Liver (tissue), 9 donors: ENCODE results near the gene BCAR3. TPM values are rescaled to one million over a fixed set of nuclear protein-coding genes. Genes with fewer than 3 reads are reported as not detected.

Experiments used
- DNase-seq: peaks from one replicate; pipeline ENCODE4 v3.0.0-alpha.2; 2017; ENCODE audit warnings: low spot score
- H3K27ac ChIP-seq, 2 donors: one replicate each; pipeline ENCODE4 v1.7.0; 2013; ENCODE audit warnings: inconsistent platforms in 2 of 2, low read length in 2 of 2, control low read depth in 1 of 2, low read depth in 1 of 2, mild to moderate bottlenecking in 1 of 2
- H3K27me3 ChIP-seq, 4 donors: one replicate each; pipeline versions ENCODE4 v1.6.1 to v1.7.0; 2013; ENCODE audit warnings: low read length in 3 of 4, inconsistent platforms in 1 of 4, mild to moderate bottlenecking in 1 of 4, moderate library complexity in 1 of 4; ENCODE audit not compliant: control insufficient read depth in 4 of 4, insufficient read depth in 4 of 4
- H3K36me3 ChIP-seq, 4 donors: one replicate each; pipeline versions ENCODE4 v1.6.1 to v1.7.0; 2013; ENCODE audit warnings: low read length in 3 of 4, mild to moderate bottlenecking in 3 of 4, low read depth in 1 of 4, moderate library complexity in 1 of 4; ENCODE audit not compliant: control insufficient read depth in 4 of 4, insufficient read depth in 3 of 4
- H3K4me1 ChIP-seq, 4 donors: one replicate each; pipeline versions ENCODE4 v1.6.1 to v1.7.0; 2013; ENCODE audit warnings: low read length in 3 of 4, mild to moderate bottlenecking in 3 of 4, moderate library complexity in 1 of 4; ENCODE audit not compliant: control insufficient read depth in 4 of 4, insufficient read depth in 4 of 4
- H3K4me3 ChIP-seq, 3 donors: one replicate each; pipeline versions ENCODE4 v1.6.1 to v1.7.0; 2013; ENCODE audit warnings: low read length in 3 of 3, control low read depth in 1 of 3, low read depth in 1 of 3, mild to moderate bottlenecking in 1 of 3
- H3K9ac ChIP-seq, 2 donors: one replicate each; pipeline ENCODE4 v1.7.0; 2013; ENCODE audit warnings: low read length in 2 of 2, mild to moderate bottlenecking in 2 of 2, moderate library complexity in 2 of 2, control low read depth in 1 of 2, low read depth in 1 of 2
- H3K9me3 ChIP-seq, 4 donors: one replicate each; pipeline versions ENCODE4 v1.6.1 to v1.7.0; 2013; ENCODE audit warnings: low read length in 3 of 4; ENCODE audit not compliant: control insufficient read depth in 4 of 4
- CTCF ChIP-seq: fragments of 150-350 bp; IDR thresholded peaks from 2 replicates; pipeline ENCODE4 v1.5.1; 2017; ENCODE audit warnings: improper control_type of control experiment, low read depth, low read length; ENCODE audit not compliant: missing input control
- EGR1 ChIP-seq, 2 donors: IDR thresholded peaks; 2 replicates each; pipeline ENCODE4 v1.6.1; 2016 to 2018; ENCODE audit warnings: antibody characterized with exemption in 2 of 2, low read depth in 2 of 2
- FOXA1 ChIP-seq: IDR thresholded peaks from 2 replicates; pipeline ENCODE4 v1.6.1; 2016; ENCODE audit warnings: antibody characterized with exemption
- FOXA2 ChIP-seq: IDR thresholded peaks from 2 replicates; pipeline ENCODE4 v1.6.1; 2016; ENCODE audit warnings: antibody characterized with exemption
- HNF4A ChIP-seq, 2 donors: conservative IDR thresholded peaks; 2 replicates each; pipeline ENCODE4 v1.6.1; 2016; ENCODE audit warnings: antibody characterized with exemption in 2 of 2, mild to moderate bottlenecking in 2 of 2
- HNF4G ChIP-seq: IDR thresholded peaks from 2 replicates; pipeline ENCODE4 v1.6.1; 2016; ENCODE audit warnings: antibody characterized with exemption
- JUND ChIP-seq, 2 donors: IDR thresholded peaks; 2 replicates each; pipeline ENCODE4 v1.6.1; 2016; ENCODE audit warnings: antibody characterized with exemption in 2 of 2
- NR2F2 ChIP-seq: IDR thresholded peaks from 2 replicates; pipeline ENCODE4 v1.6.1; 2016; ENCODE audit warnings: antibody characterized with exemption
- RAD21 ChIP-seq, 2 donors: IDR thresholded peaks; 2 replicates each; pipeline ENCODE4 v1.6.1; 2016; ENCODE audit warnings: antibody characterized with exemption in 2 of 2, mild to moderate bottlenecking in 2 of 2
- RXRA ChIP-seq, 2 donors: IDR thresholded peaks; 2 replicates each; pipeline ENCODE4 v1.6.1; 2017 to 2018; ENCODE audit warnings: antibody characterized with exemption in 2 of 2, mild to moderate bottlenecking in 1 of 2
- SP1 ChIP-seq: IDR thresholded peaks from 2 replicates; pipeline ENCODE4 v1.6.1; 2018; ENCODE audit warnings: antibody characterized with exemption, mild to moderate bottlenecking
- TAF1 ChIP-seq: conservative IDR thresholded peaks from 2 replicates; pipeline ENCODE4 v1.6.1; 2016; ENCODE audit warnings: antibody characterized with exemption, mild to moderate bottlenecking
- YY1 ChIP-seq: IDR thresholded peaks from 2 replicates; pipeline ENCODE4 v1.6.1; 2016; ENCODE audit warnings: antibody characterized with exemption, mild to moderate bottlenecking
- WGBS: extraction: QIAGEN DNeasy Blood & Tissue Kit; methylation state at CpG from one replicate; pipeline ENCODE4 v1.1.7; 2013; 5-methylcytosine and 5-hydroxymethylcytosine counted together
- polyA plus RNA-seq, 2 donors: library from polyadenylated mRNA; stranded (reverse) in 1 of 2; unstranded in 1 of 2; fragments of 200-250 nt in 1 of 2; fragments of >200 nt in 1 of 2; fragmentation: Nextera tagmentation in 1 of 2; extraction: Ambion mirVana in 1 of 2; gene quantifications; one replicate each; pipeline versions ENCODE4 v1.2.1 to v1.2.3, GENCODE V29; 2013 to 2015
- total RNA-seq, 2 donors: library from RNA; depleted of rRNA; stranded (reverse); fragments of >200 nt; gene quantifications; one replicate each; pipeline ENCODE4 v1.2.3, GENCODE V29; 2014
- TF ChIP-seq, protein P1 (sequence below): IDR thresholded peaks from 2 replicates; pipeline ENCODE4 v1.6.1; 2016; ENCODE audit warnings: antibody characterized with exemption
- TF ChIP-seq, protein P2 (sequence below): IDR thresholded peaks from 2 replicates; pipeline ENCODE4 v1.6.1; 2016; ENCODE audit warnings: antibody characterized with exemption
- TF ChIP-seq, protein P3 (sequence below): IDR thresholded peaks from 2 replicates; pipeline ENCODE4 v1.6.1; 2016; ENCODE audit warnings: antibody characterized with exemption, mild to moderate bottlenecking
- TF ChIP-seq, protein P4 (sequence below): IDR thresholded peaks from 2 replicates; pipeline ENCODE4 v1.6.1; 2016; ENCODE audit warnings: antibody characterized with exemption
- donor health status: healthy.
- donor health status: healthy.
- donor health status: healthy.
- donor health status: healthy.
- donor health status: healthy.

BCAR3 gene
- total and polyA plus RNA-seq, 4 donors = 2.8 to 10.3 (median 7.7) TPM

DNA sequence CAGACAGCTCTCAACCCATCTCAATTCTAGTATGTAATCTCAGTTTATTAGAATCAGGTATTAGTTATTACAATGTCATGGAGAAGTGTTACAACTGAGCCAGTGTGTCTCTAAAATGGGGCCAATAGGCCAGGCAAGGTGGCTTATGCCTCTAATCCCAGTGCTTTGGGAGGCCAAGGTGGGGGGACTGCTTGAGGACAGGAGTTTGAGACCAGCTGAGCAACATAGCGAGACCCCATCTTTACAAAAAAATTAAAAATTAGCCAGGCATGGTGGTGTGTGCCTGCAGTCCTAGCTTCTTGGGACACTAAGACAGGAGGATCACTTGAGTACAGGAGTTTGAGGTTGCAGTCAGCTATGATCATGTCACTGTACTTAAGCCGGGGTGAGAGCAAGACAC is 104.9 kb downstream of the BCAR3 start (continued):
- no peak for TF ChIP-seq CTCF
- TF ChIP-seq, protein P1, sequence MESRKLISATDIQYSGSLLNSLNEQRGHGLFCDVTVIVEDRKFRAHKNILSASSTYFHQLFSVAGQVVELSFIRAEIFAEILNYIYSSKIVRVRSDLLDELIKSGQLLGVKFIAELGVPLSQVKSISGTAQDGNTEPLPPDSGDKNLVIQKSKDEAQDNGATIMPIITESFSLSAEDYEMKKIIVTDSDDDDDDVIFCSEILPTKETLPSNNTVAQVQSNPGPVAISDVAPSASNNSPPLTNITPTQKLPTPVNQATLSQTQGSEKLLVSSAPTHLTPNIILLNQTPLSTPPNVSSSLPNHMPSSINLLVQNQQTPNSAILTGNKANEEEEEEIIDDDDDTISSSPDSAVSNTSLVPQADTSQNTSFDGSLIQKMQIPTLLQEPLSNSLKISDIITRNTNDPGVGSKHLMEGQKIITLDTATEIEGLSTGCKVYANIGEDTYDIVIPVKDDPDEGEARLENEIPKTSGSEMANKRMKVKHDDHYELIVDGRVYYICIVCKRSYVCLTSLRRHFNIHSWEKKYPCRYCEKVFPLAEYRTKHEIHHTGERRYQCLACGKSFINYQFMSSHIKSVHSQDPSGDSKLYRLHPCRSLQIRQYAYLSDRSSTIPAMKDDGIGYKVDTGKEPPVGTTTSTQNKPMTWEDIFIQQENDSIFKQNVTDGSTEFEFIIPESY = no peak

GRCh38 chr1:93576346-93576745 is 105.3 kb downstream of the BCAR3 start:
- Histone ChIP-seq H3K4me3 (no peak overlapping the region), H3K9ac (no peak overlapping the region), H3K36me3 (peaks cover 4 to 36% (median 21%) of the 10 kb centered on the region in 4 donors), H3K9me3 (no peaks in the 10 kb centered on the region), H3K27me3 (no peaks in the 10 kb centered on the region), H3K4me1 (no peaks in the 10 kb centered on the region), H3K27ac (no peak overlapping the region)
- TF ChIP-seq HNF4A (conservative IDR thresholded peaks at IDR 0.05) (no peak), JUND (IDR thresholded peaks at IDR 0.05) (no peak), NR2F2 (no peak), FOXA1 (no peak), RXRA (IDR thresholded peaks at IDR 0.05) (no peak), EGR1 (IDR thresholded peaks at IDR 0.05; ENCODE audit: low read depth in 2 of 2) (no peak), HNF4G (no peak), CTCF (no peak), FOXA2 (no peak), SP1 (no peak), YY1 (no peak), RAD21 (IDR thresholded peaks at IDR 0.05) (no peak), TAF1 (no peak)
- TF ChIP-seq, protein P1 = no peak
- TF ChIP-seq, protein P2, sequence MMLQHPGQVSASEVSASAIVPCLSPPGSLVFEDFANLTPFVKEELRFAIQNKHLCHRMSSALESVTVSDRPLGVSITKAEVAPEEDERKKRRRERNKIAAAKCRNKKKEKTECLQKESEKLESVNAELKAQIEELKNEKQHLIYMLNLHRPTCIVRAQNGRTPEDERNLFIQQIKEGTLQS = no peak
- TF ChIP-seq, protein P3, sequence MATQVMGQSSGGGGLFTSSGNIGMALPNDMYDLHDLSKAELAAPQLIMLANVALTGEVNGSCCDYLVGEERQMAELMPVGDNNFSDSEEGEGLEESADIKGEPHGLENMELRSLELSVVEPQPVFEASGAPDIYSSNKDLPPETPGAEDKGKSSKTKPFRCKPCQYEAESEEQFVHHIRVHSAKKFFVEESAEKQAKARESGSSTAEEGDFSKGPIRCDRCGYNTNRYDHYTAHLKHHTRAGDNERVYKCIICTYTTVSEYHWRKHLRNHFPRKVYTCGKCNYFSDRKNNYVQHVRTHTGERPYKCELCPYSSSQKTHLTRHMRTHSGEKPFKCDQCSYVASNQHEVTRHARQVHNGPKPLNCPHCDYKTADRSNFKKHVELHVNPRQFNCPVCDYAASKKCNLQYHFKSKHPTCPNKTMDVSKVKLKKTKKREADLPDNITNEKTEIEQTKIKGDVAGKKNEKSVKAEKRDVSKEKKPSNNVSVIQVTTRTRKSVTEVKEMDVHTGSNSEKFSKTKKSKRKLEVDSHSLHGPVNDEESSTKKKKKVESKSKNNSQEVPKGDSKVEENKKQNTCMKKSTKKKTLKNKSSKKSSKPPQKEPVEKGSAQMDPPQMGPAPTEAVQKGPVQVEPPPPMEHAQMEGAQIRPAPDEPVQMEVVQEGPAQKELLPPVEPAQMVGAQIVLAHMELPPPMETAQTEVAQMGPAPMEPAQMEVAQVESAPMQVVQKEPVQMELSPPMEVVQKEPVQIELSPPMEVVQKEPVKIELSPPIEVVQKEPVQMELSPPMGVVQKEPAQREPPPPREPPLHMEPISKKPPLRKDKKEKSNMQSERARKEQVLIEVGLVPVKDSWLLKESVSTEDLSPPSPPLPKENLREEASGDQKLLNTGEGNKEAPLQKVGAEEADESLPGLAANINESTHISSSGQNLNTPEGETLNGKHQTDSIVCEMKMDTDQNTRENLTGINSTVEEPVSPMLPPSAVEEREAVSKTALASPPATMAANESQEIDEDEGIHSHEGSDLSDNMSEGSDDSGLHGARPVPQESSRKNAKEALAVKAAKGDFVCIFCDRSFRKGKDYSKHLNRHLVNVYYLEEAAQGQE = no peak
- TF ChIP-seq, protein P4, sequence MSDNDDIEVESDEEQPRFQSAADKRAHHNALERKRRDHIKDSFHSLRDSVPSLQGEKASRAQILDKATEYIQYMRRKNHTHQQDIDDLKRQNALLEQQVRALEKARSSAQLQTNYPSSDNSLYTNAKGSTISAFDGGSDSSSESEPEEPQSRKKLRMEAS = no peak
- DNase-seq = no peak
- 84% methylated on average over 9 of the region's 9 CpGs for WGBS
